K562 (cell line): ENCODE data around the gene SEC23B. TPM values are rescaled to one million over a fixed set of nuclear protein-coding genes. Genes with fewer than 3 reads are reported as not detected.
A peak's percentile ranks its signal among the peaks of the same experiment; 100 is the strongest.

Experiments
- ATF2 ChIP-seq: sonication (generic); formaldehyde crosslinking; IDR thresholded peaks from 2 replicates; pipeline ENCODE4 v1.8.1; 2022; ENCODE audit warnings: missing genetic modification reagents
- ATF3 ChIP-seq, 2 experiments: fragments of 450-650 bp in 1 of 2; sonication (generic) in 1 of 2; formaldehyde crosslinking in 1 of 2; IDR thresholded peaks in 1 of 2; conservative IDR thresholded peaks in 1 of 2; 2 replicates each; pipeline versions ENCODE4 v1.6.1 to v1.8.1; 2016 to 2023; ENCODE audit warnings: mild to moderate bottlenecking in 2 of 2, moderate library complexity in 2 of 2, inconsistent platforms in 1 of 2, missing genetic modification reagents in 1 of 2
- BMI1 ChIP-seq: fragments of 150-350 bp; IDR thresholded peaks from 2 replicates; pipeline ENCODE4 v1.6.1; 2014; ENCODE audit warnings: low read length
- BRF2 ChIP-seq: IDR thresholded peaks from 3 replicates; pipeline ENCODE4 v1.6.1; 2011; ENCODE audit warnings: borderline replicate concordance, mild to moderate bottlenecking; ENCODE audit not compliant: insufficient read length, insufficient read depth
- DACH1 ChIP-seq: fragments of 450-650 bp; IDR thresholded peaks from 2 replicates; pipeline ENCODE4 v1.6.1; 2018; ENCODE audit not compliant: partially characterized antibody
- EGR1 ChIP-seq: fragments of 450-650 bp; conservative IDR thresholded peaks from 2 replicates; pipeline ENCODE4 v1.6.1; 2017; ENCODE audit warnings: mild to moderate bottlenecking
- FUS ChIP-seq: fragments of 200-400 bp; formaldehyde crosslinking; optimal IDR thresholded peaks from 2 replicates; pipeline ENCODE3; 2017; ENCODE audit warnings: low read depth, low read length
- HDGF ChIP-seq: fragments of 450-650 bp; IDR thresholded peaks from 2 replicates; pipeline ENCODE4 v1.6.1; 2016
- IRF1 ChIP-seq: sonication (generic); formaldehyde crosslinking; IDR thresholded peaks from 2 replicates; pipeline ENCODE4 v1.8.0; 2022; ENCODE audit warnings: missing genetic modification reagents, mild to moderate bottlenecking, borderline replicate concordance
- NKRF ChIP-seq: fragments of 450-650 bp; IDR thresholded peaks from 2 replicates; pipeline ENCODE4 v1.6.1; 2016; ENCODE audit warnings: borderline replicate concordance
- PURB ChIP-seq: sonication (generic); formaldehyde crosslinking; IDR thresholded peaks from 2 replicates; pipeline ENCODE4 v1.9.0; 2021; ENCODE audit warnings: low read depth, mild to moderate bottlenecking, missing genetic modification reagents
- RBM25 ChIP-seq: fragments of 200-400 bp; formaldehyde crosslinking; IDR thresholded peaks from 2 replicates; pipeline ENCODE4 v1.6.1; 2018; ENCODE audit warnings: low read length, low read depth, moderate library complexity; ENCODE audit not compliant: severe bottlenecking
- ZKSCAN8 ChIP-seq: fragments of 200-800 bp; sonication (Bioruptor generic); IDR thresholded peaks from 2 replicates; pipeline ENCODE4 v1.6.1; 2016; ENCODE audit warnings: missing genetic modification characterization, missing compliant biosample characterization
- ZNF121 ChIP-seq: sonication (generic); formaldehyde crosslinking; conservative IDR thresholded peaks from 2 replicates; pipeline ENCODE4 v1.8.0; 2022; ENCODE audit warnings: missing genetic modification reagents
- ZNF324 ChIP-seq: fragments of 250-450 bp; sonication (Bioruptor Pico); IDR thresholded peaks from 2 replicates; pipeline ENCODE4 v1.4.0; 2020; ENCODE audit warnings: mild to moderate bottlenecking
- ZNF395 ChIP-seq: fragments of 200-800 bp; sonication (Bioruptor generic); IDR thresholded peaks from 2 replicates; pipeline ENCODE4 v1.6.1; 2017; ENCODE audit warnings: missing genetic modification characterization, missing compliant biosample characterization
- ZNF695 ChIP-seq: fragments of 450-650 bp; formaldehyde crosslinking; IDR thresholded peaks from 2 replicates; pipeline ENCODE4 v1.4.0; 2020; ENCODE audit warnings: mild to moderate bottlenecking, moderate library complexity
- ZSCAN32 ChIP-seq: fragments of 450-650 bp; formaldehyde crosslinking; IDR thresholded peaks from 2 replicates; pipeline ENCODE4 v1.4.0; 2020; ENCODE audit warnings: mild to moderate bottlenecking, moderate library complexity
- ZZZ3 ChIP-seq: fragments of 450-650 bp; IDR thresholded peaks from 2 replicates; pipeline ENCODE4 v1.6.1; 2016; ENCODE audit warnings: antibody characterized with exemption, mild to moderate bottlenecking, moderate library complexity
- polyA plus RNA-seq, 8 experiments: library from polyadenylated mRNA; depleted of rRNA in 4 of 8; stranded (reverse) in 5 of 8; unstranded in 3 of 8; fragments of >200 nt; fragmentation: Nextera tagmentation in 2 of 8; fragmentation: Illumina TruSeq in 1 of 8; extraction: Ambion mirVana in 2 of 8; extraction: Trizol in 1 of 8; gene quantifications; 2 replicates each; pipeline versions ENCODE4 v1.2.1 to v1.2.3, GENCODE V29; 2011 to 2014; ENCODE audit warnings: inconsistent platforms in 1 of 8, missing spikeins in 1 of 8
- total RNA-seq, 7 experiments: library from RNA; depleted of rRNA in 6 of 7; stranded (reverse); fragments of >200 nt in 6 of 7; fragmentation: Illumina TruSeq in 2 of 7; extraction: Trizol in 2 of 7; gene quantifications; 2 replicates each; pipeline versions ENCODE4 v1.2.1 to v1.2.3, GENCODE V29; 2011 to 2021; ENCODE audit warnings: low replicate concordance in 1 of 7

Gene SEC23B
- total and polyA plus RNA-seq, 9 of the 15 experiments (the other 6 are each of a cell fraction or from before 2014, with no cell fraction given) = 31.7 to 70.2 (median 38.5) TPM

GRCh38 chr20:18587665-18588573, 80.2 kb downstream of the SEC23B start, which contains the start of gene DTD1 (continued):
- TF ChIP-seq ZNF695 (CRISPR knock-in tag) (no peak), ATF3 (IDR thresholded peaks at IDR 0.05) (no peak), ATF3 (CRISPR knock-in tag; conservative IDR thresholded peaks at IDR 0.05) (no peak), IRF1 (CRISPR knock-in tag) (no peak), BMI1 (no peak), FUS (no peak), RBM25 (peak; percentile 39), DACH1 (no peak), ZZZ3 (no peak), ZNF324 (CRISPR knock-in tag) (no peak), EGR1 (peak; percentile 70), BRF2 (no peak), ATF2 (CRISPR knock-in tag) (no peak), ZSCAN32 (CRISPR knock-in tag) (no peak), HDGF (no peak), NKRF (no peak), ZKSCAN8 (CRISPR knock-in tag) (no peak), ZNF121 (CRISPR knock-in tag) (no peak), PURB (no peak), ZNF395 (CRISPR knock-in tag) (no peak)
